BLaER1 (cell line): ENCODE results near the gene TTC4.

Source experiments
- H3K27ac ChIP-seq: shearing (Covaris generic); formaldehyde crosslinking; 2 replicates; pipeline ENCODE4 v1.8.1; 2022
- H3K27me3 ChIP-seq: shearing (Covaris generic); formaldehyde crosslinking; 2 replicates; pipeline ENCODE4 v1.8.1; 2022
- H3K36me3 ChIP-seq: shearing (Covaris generic); formaldehyde crosslinking; 2 replicates; pipeline ENCODE4 v1.8.1; 2022
- H3K4me1 ChIP-seq: shearing (Covaris generic); formaldehyde crosslinking; 2 replicates; pipeline ENCODE4 v1.8.1; 2022
- H3K4me2 ChIP-seq: shearing (Covaris generic); formaldehyde crosslinking; 2 replicates; pipeline ENCODE4 v1.8.1; 2022
- H3K4me3 ChIP-seq: shearing (Covaris generic); formaldehyde crosslinking; 2 replicates; pipeline ENCODE4 v1.8.1; 2022
- H3K9ac ChIP-seq: shearing (Covaris generic); formaldehyde crosslinking; 2 replicates; pipeline ENCODE4 v1.8.1; 2022
- H3K9me3 ChIP-seq: shearing (Covaris generic); formaldehyde crosslinking; 2 replicates; pipeline ENCODE4 v1.8.1; 2022
- H4K20me1 ChIP-seq: shearing (Covaris generic); formaldehyde crosslinking; 2 replicates; pipeline ENCODE4 v1.8.1; 2022
- Cebpa-rat ChIP-seq: shearing (Covaris generic); IDR thresholded peaks from 2 replicates; pipeline ENCODE4 v1.8.1; 2022

The TTC4 gene

GRCh38 chr1:54777011-54777410 lies 61.4 kb downstream of the TTC4 start:
- no peaks in the 10 kb centered on the region for H3K4me1 ChIP-seq
- no peak overlapping the region for H3K9ac ChIP-seq
- H3K4me2 ChIP-seq = no peak overlapping the region
- no peaks in the 10 kb centered on the region for H3K36me3 ChIP-seq
- H3K27ac ChIP-seq = no peak overlapping the region
- H4K20me1 ChIP-seq = no peaks in the 10 kb centered on the region
- H3K9me3 ChIP-seq = no peaks in the 10 kb centered on the region
- no peaks in the 10 kb centered on the region for H3K27me3 ChIP-seq
- H3K4me3 ChIP-seq = no peak overlapping the region
- TF ChIP-seq Cebpa-rat = no peak

- Histone ChIP-seq H3K4me2 (no peak overlapping the region), H3K4me1 (no peaks in the 10 kb centered on the region), H3K36me3 (no peaks in the 10 kb centered on the region), H3K27me3 (no peaks in the 10 kb centered on the region), H3K9me3 (no peaks in the 10 kb centered on the region), H3K27ac (no peak overlapping the region), H3K4me3 (no peak overlapping the region), H3K9ac (no peak overlapping the region), H4K20me1 (no peaks in the 10 kb centered on the region)
- no peak for TF ChIP-seq Cebpa-rat
Measured at GRCh38 chr1:54777431-54777830, 61.8 kb downstream of the TTC4 start.

- no peak for TF ChIP-seq Cebpa-rat
- H3K4me1 ChIP-seq = no peaks in the 10 kb centered on the region
- no peaks in the 10 kb centered on the region for H4K20me1 ChIP-seq
- H3K27ac ChIP-seq = no peak overlapping the region
- no peaks in the 10 kb centered on the region for H3K27me3 ChIP-seq
- H3K4me2 ChIP-seq = no peak overlapping the region
- no peak overlapping the region for H3K9ac ChIP-seq
- no peaks in the 10 kb centered on the region for H3K36me3 ChIP-seq
- H3K9me3 ChIP-seq = no peaks in the 10 kb centered on the region
- H3K4me3 ChIP-seq = no peak overlapping the region
Measured at GRCh38 chr1:54781023-54781723, 65.5 kb downstream of the TTC4 start.

GRCh38 chr1:54782156-54782555 lies 66.5 kb downstream of the TTC4 start:
- Histone ChIP-seq H3K27me3 (no peaks in the 10 kb centered on the region), H3K9ac (no peak overlapping the region), H3K27ac (no peak overlapping the region), H4K20me1 (no peaks in the 10 kb centered on the region), H3K4me2 (no peak overlapping the region), H3K4me3 (no peak overlapping the region), H3K9me3 (no peaks in the 10 kb centered on the region), H3K36me3 (no peaks in the 10 kb centered on the region), H3K4me1 (no peaks in the 10 kb centered on the region)
- TF ChIP-seq Cebpa-rat = no peak

- Histone ChIP-seq H3K4me3 (no peak overlapping the region), H4K20me1 (no peaks in the 10 kb centered on the region), H3K9ac (no peak overlapping the region), H3K27me3 (no peaks in the 10 kb centered on the region), H3K9me3 (no peaks in the 10 kb centered on the region), H3K4me2 (no peak overlapping the region), H3K36me3 (no peaks in the 10 kb centered on the region), H3K27ac (no peak overlapping the region), H3K4me1 (no peaks in the 10 kb centered on the region)
- no peak for TF ChIP-seq Cebpa-rat
Measured at GRCh38 chr1:54782588-54782987, 66.9 kb downstream of the TTC4 start.

- TF ChIP-seq Cebpa-rat = no peak
- no peaks in the 10 kb centered on the region for H4K20me1 ChIP-seq
- no peaks in the 10 kb centered on the region for H3K9me3 ChIP-seq
- H3K4me3 ChIP-seq = no peak overlapping the region
- no peaks in the 10 kb centered on the region for H3K4me1 ChIP-seq
- H3K27ac ChIP-seq = no peak overlapping the region
- H3K27me3 ChIP-seq = no peaks in the 10 kb centered on the region
- no peak overlapping the region for H3K4me2 ChIP-seq
- no peaks in the 10 kb centered on the region for H3K36me3 ChIP-seq
- no peak overlapping the region for H3K9ac ChIP-seq
Measured at GRCh38 chr1:54784066-54784465, 68.4 kb downstream of the TTC4 start.

- H3K4me2 ChIP-seq = no peak overlapping the region
- H3K27me3 ChIP-seq = no peaks in the 10 kb centered on the region
- no peaks in the 10 kb centered on the region for H3K4me1 ChIP-seq
- no peak overlapping the region for H3K4me3 ChIP-seq
- H4K20me1 ChIP-seq = no peaks in the 10 kb centered on the region
- H3K9ac ChIP-seq = no peak overlapping the region
- no peaks in the 10 kb centered on the region for H3K36me3 ChIP-seq
- no peak for TF ChIP-seq Cebpa-rat
- H3K9me3 ChIP-seq = no peaks in the 10 kb centered on the region
- H3K27ac ChIP-seq = no peak overlapping the region
Measured at GRCh38 chr1:54786778-54787177, 71.1 kb downstream of the TTC4 start.

GRCh38 chr1:54787604-54788003 lies 71.9 kb downstream of the TTC4 start:
- Histone ChIP-seq H3K4me1 (no peaks in the 10 kb centered on the region), H3K27ac (no peak overlapping the region), H3K4me3 (no peak overlapping the region), H3K4me2 (no peak overlapping the region), H3K36me3 (no peaks in the 10 kb centered on the region), H3K9me3 (no peaks in the 10 kb centered on the region), H4K20me1 (no peaks in the 10 kb centered on the region), H3K9ac (no peak overlapping the region), H3K27me3 (no peaks in the 10 kb centered on the region)
- no peak for TF ChIP-seq Cebpa-rat

- Histone ChIP-seq H3K27me3 (no peaks in the 10 kb centered on the region), H3K4me1 (no peaks in the 10 kb centered on the region), H4K20me1 (no peaks in the 10 kb centered on the region), H3K4me3 (no peak overlapping the region), H3K36me3 (no peaks in the 10 kb centered on the region), H3K27ac (no peak overlapping the region), H3K9ac (no peak overlapping the region), H3K4me2 (no peak overlapping the region), H3K9me3 (no peaks in the 10 kb centered on the region)
- TF ChIP-seq Cebpa-rat = no peak
Measured at GRCh38 chr1:54788459-54788858, 72.8 kb downstream of the TTC4 start.

- no peaks in the 10 kb centered on the region for H3K9me3 ChIP-seq
- no peak overlapping the region for H3K27ac ChIP-seq
- no peaks in the 10 kb centered on the region for H4K20me1 ChIP-seq
- no peaks in the 10 kb centered on the region for H3K36me3 ChIP-seq
- H3K27me3 ChIP-seq = no peaks in the 10 kb centered on the region
- no peaks in the 10 kb centered on the region for H3K4me1 ChIP-seq
- H3K4me3 ChIP-seq = no peak overlapping the region
- no peak for TF ChIP-seq Cebpa-rat
- no peak overlapping the region for H3K9ac ChIP-seq
- H3K4me2 ChIP-seq = no peak overlapping the region
Measured at GRCh38 chr1:54791880-54792522, 76.3 kb downstream of the TTC4 start.
